GM12801 (cell line): ENCODE results near the gene RNF169.

Source experiments
- CTCF ChIP-seq: IDR thresholded peaks from one replicate; pipeline ENCODE4 v1.5.1; 2011; ENCODE audit warnings: control low read depth; ENCODE audit not compliant: insufficient read length; ENCODE audit errors: extremely low read depth

The RNF169 gene

GRCh38 chr11:74731301-74732094 lies 17.2 kb upstream of the RNF169 start, which contains the start of gene CHRDL2:
CHRDL2 (minus strand) TSS chr11:74731426; CDS start chr11:74730888, 538 bp downstream.
- TF ChIP-seq CTCF, result no peak

GRCh38 chr11:74734559-74734925 lies 14.1 kb upstream of the RNF169 start:
- no peak for TF ChIP-seq CTCF

- no peak for TF ChIP-seq CTCF
Observed at GRCh38 chr11:74735365-74735928, 13.2 kb upstream of the RNF169 start.

GRCh38 chr11:74736031-74736430 lies 12.6 kb upstream of the RNF169 start:
- TF ChIP-seq CTCF, result no peak

- TF ChIP-seq CTCF, result no peak
Observed at GRCh38 chr11:74739546-74740270, 8.9 kb upstream of the RNF169 start.

GRCh38 chr11:74742070-74742469 lies 6.6 kb upstream of the RNF169 start:
- no peak for TF ChIP-seq CTCF

- no peak for TF ChIP-seq CTCF
Observed at GRCh38 chr11:74743640-74744039, 5.0 kb upstream of the RNF169 start.
